ENCODE measurements around the gene ANKRD11. TPM values are rescaled to one million over a fixed set of nuclear protein-coding genes. Genes with fewer than 3 reads are reported as not detected.
A peak's percentile ranks its signal among the peaks of the same experiment; 100 is the strongest.

The ANKRD11 gene
- polyA plus RNA-seq (ENCODE audit: insufficient read length in 10 of 10): 10 to 100 TPM; 51.5 to 76.1 (median 59.4) TPM
- long read RNA-seq, donor 1, transcript ANKRD11-219 (1 exons, 2,239 nt): major isoform, 5 of 6 reads
- long read RNA-seq, donor 1, partial matches to known transcripts: 0 of 6 reads
- long read RNA-seq, donor 1, other reads (novel, unspliced or antisense): 0 of 6 reads
- long read RNA-seq, donor 2, partial matches to known transcripts: 0 of 4 reads
- long read RNA-seq, donor 2, other reads (novel, unspliced or antisense): 0 of 4 reads
- long read RNA-seq, donor 3: 0 reads
- long read RNA-seq, donor 4, transcript ANKRD11-219 (1 exons, 2,239 nt): major isoform, 5 of 5 reads
- long read RNA-seq, donor 4, partial matches to known transcripts: 0 of 5 reads
- long read RNA-seq, donor 4, other reads (novel, unspliced or antisense): 0 of 5 reads
- long read RNA-seq, donor 5, transcript ANKRD11-219 (1 exons, 2,239 nt): major isoform, 13 of 14 reads
- long read RNA-seq, donor 5, partial matches to known transcripts: 0 of 14 reads
- long read RNA-seq, donor 5, other reads (novel, unspliced or antisense): 0 of 14 reads
- long read RNA-seq, donor 6, partial matches to known transcripts: 25 of 29 reads
- long read RNA-seq, donor 6, other reads (novel, unspliced or antisense): 0 of 29 reads
- long read RNA-seq, donor 7, partial matches to known transcripts: 0 of 4 reads
- long read RNA-seq, donor 7, other reads (novel, unspliced or antisense): 0 of 4 reads
- long read RNA-seq, donor 8, transcript ANKRD11-219 (1 exons, 2,239 nt): major isoform, 5 of 5 reads
- long read RNA-seq, donor 8, partial matches to known transcripts: 0 of 5 reads
- long read RNA-seq, donor 8, other reads (novel, unspliced or antisense): 0 of 5 reads
- long read RNA-seq, donor 9, partial matches to known transcripts: 629 of 1,099 reads
- long read RNA-seq, donor 9, other reads (novel, unspliced or antisense): 468 of 1,099 reads

GRCh38 chr16:89490439-89491237 is at the start of gene ANKRD11:
TSS of gene ANKRD11 (minus strand) at chr16:89490561. CDS start at chr16:89317019, 173,542 bp downstream.
- peak; percentile 99 to 100 (median 100) for DNase-seq

GRCh38 chr16:89538286-89538685 is 47.9 kb upstream of the ANKRD11 start:
- no peak for DNase-seq

- DNase-seq: no peak
Observed at GRCh38 chr16:89537549-89537925, 47.2 kb upstream of the ANKRD11 start.

GRCh38 chr16:89536886-89537548 is 46.7 kb upstream of the ANKRD11 start:
- DNase-seq: no peak

GRCh38 chr16:89536371-89536770 is 46.0 kb upstream of the ANKRD11 start:
- no peak for DNase-seq

GRCh38 chr16:89534252-89534756 is 43.9 kb upstream of the ANKRD11 start:
- DNase-seq: peak; percentile 8 to 45 (median 17)

GRCh38 chr16:89531821-89532526 is 41.6 kb upstream of the ANKRD11 start:
- no peak for DNase-seq

- DNase-seq: no peak
Observed at GRCh38 chr16:89530401-89531381, 40.3 kb upstream of the ANKRD11 start.

- no peak for DNase-seq
Observed at GRCh38 chr16:89529097-89529496, 38.7 kb upstream of the ANKRD11 start.

GRCh38 chr16:89525146-89525913 is 35.0 kb upstream of the ANKRD11 start:
- DNase-seq: no peak

GRCh38 chr16:89523680-89524344 is 33.5 kb upstream of the ANKRD11 start:
- DNase-seq: no peak

- no peak for DNase-seq
Observed at GRCh38 chr16:89522287-89522686, 31.9 kb upstream of the ANKRD11 start.

GRCh38 chr16:89519881-89520280 is 29.5 kb upstream of the ANKRD11 start:
- DNase-seq: no peak

GRCh38 chr16:89517128-89517527 is 26.8 kb upstream of the ANKRD11 start:
- DNase-seq: no peak

GRCh38 chr16:89512453-89512852 is 22.1 kb upstream of the ANKRD11 start:
- no peak for DNase-seq

GRCh38 chr16:89511374-89511773 is 21.0 kb upstream of the ANKRD11 start:
- no peak for DNase-seq

- no peak for DNase-seq
Observed at GRCh38 chr16:89510526-89510925, 20.2 kb upstream of the ANKRD11 start.
